Ovary (tissue), 3 donors: ENCODE data around the gene ESRRG.

Source experiments
- EP300 ChIP-seq: sonication (generic); formaldehyde crosslinking; IDR thresholded peaks from one replicate; pipeline ENCODE4 v1.6.1; 2017; ENCODE audit warnings: antibody characterized with exemption
- POLR2A ChIP-seq: fragments of 450-650 bp; IDR thresholded peaks from one replicate; pipeline ENCODE4 v1.6.1; 2017; ENCODE audit warnings: antibody characterized with exemption, mild to moderate bottlenecking, moderate library complexity
- TF ChIP-seq, protein P1 (sequence below), 3 donors: fragments of 450-650 bp in 2 of 3; fragments of 200-600 bp in 1 of 3; IDR thresholded peaks; one replicate each; pipeline versions ENCODE4 v1.5.1 to v1.8.0; 2016 to 2022; ENCODE audit warnings: antibody characterized with exemption in 3 of 3, mild to moderate bottlenecking in 1 of 3
- donor health status: DM: no; HTN: no; CAD: no.

DNA sequence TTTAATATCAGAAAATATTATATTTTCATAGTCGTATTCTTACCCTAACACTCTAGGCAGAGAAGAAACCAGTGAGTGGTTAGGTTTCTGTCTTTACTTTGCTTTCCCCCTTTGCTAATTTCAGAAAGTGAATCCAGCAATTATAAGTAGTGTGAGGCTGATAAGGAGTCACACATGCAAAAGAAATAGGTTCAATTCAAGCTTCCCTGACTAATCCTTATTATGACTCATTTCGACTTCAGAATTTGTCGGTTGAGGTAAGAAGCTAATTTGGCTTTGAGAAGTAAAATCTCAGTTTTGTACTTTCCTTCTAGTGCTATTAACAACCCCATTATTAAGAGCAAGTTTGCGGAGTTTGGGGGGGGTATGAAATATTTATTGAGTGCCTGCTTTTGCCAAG lies 22.4 kb downstream of the ESRRG start:
- TF ChIP-seq, protein P1, sequence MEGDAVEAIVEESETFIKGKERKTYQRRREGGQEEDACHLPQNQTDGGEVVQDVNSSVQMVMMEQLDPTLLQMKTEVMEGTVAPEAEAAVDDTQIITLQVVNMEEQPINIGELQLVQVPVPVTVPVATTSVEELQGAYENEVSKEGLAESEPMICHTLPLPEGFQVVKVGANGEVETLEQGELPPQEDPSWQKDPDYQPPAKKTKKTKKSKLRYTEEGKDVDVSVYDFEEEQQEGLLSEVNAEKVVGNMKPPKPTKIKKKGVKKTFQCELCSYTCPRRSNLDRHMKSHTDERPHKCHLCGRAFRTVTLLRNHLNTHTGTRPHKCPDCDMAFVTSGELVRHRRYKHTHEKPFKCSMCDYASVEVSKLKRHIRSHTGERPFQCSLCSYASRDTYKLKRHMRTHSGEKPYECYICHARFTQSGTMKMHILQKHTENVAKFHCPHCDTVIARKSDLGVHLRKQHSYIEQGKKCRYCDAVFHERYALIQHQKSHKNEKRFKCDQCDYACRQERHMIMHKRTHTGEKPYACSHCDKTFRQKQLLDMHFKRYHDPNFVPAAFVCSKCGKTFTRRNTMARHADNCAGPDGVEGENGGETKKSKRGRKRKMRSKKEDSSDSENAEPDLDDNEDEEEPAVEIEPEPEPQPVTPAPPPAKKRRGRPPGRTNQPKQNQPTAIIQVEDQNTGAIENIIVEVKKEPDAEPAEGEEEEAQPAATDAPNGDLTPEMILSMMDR (IDR thresholded peaks at IDR 0.05), result no peak
- no peak for TF ChIP-seq EP300
- TF ChIP-seq POLR2A, result no peak
